ENCODE data around the gene AMOTL1.

- TF ChIP-seq CTCF (IDR thresholded peaks at IDR 0.05) (no peak), POLR2A (IDR thresholded peaks at IDR 0.05) (no peak)
These were observed 8.6 kb upstream of the AMOTL1 start for GRCh38 chr11:94759522-94759921.

All from adrenal gland (tissue), 5 donors.